MM.1S (cell line): Measurements from ENCODE around the gene UBE2U.

ENCODE experiments used
- EZH2 ChIP-seq: fragments of 300-600 bp; sonication (generic); optimal IDR thresholded peaks from 2 replicates; pipeline ENCODE3; 2017; ENCODE audit warnings: low read depth, mild to moderate bottlenecking, antibody characterized with exemption, low read length, mixed read lengths
- EZH2phosphoT487 ChIP-seq: fragments of 300-600 bp; sonication (generic); IDR thresholded peaks from 2 replicates; pipeline ENCODE4 v1.6.1; 2018; ENCODE audit warnings: antibody characterized with exemption, low read length
- TF ChIP-seq, protein P1 (sequence below): fragments of 300-600 bp; sonication (generic); IDR thresholded peaks from 2 replicates; pipeline ENCODE4 v1.5.1; 2016; ENCODE audit warnings: antibody characterized with exemption, low read length, mixed read lengths

DNA sequence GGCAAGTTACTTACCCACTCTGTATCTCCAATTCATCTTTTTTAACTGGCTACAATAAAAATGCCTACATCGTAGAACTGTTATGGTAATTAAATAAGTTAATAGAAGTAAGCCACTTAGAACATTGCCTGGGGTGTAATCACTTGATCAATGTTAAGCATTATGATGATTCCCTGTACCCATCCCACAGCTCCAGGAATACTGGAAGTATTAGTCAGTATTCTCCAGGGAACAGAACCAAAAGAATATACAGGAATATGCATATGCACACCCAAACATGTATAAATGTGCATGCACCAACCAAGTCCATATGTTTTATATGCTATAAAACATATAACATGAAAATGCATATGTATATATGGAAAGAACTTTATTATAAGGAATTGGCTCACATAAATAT, 107.3 kb downstream of the UBE2U start:
- TF ChIP-seq EZH2 = no peak
- TF ChIP-seq, protein P1, sequence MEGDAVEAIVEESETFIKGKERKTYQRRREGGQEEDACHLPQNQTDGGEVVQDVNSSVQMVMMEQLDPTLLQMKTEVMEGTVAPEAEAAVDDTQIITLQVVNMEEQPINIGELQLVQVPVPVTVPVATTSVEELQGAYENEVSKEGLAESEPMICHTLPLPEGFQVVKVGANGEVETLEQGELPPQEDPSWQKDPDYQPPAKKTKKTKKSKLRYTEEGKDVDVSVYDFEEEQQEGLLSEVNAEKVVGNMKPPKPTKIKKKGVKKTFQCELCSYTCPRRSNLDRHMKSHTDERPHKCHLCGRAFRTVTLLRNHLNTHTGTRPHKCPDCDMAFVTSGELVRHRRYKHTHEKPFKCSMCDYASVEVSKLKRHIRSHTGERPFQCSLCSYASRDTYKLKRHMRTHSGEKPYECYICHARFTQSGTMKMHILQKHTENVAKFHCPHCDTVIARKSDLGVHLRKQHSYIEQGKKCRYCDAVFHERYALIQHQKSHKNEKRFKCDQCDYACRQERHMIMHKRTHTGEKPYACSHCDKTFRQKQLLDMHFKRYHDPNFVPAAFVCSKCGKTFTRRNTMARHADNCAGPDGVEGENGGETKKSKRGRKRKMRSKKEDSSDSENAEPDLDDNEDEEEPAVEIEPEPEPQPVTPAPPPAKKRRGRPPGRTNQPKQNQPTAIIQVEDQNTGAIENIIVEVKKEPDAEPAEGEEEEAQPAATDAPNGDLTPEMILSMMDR = no peak
- no peak for TF ChIP-seq EZH2phosphoT487
